Upper lobe of left lung (tissue), 6 donors: ENCODE data around the gene SRD5A1. TPM values are rescaled to one million over a fixed set of nuclear protein-coding genes. Genes with fewer than 3 reads are reported as not detected.

ENCODE experiments used
- ATAC-seq, 2 donors: fragments of 200-7000 bp; cut with Tn5 transposase; one replicate each; pipeline ENCODE4 v1.9.1; 2022; ENCODE audit warnings: mild to moderate bottlenecking in 2 of 2, moderate library complexity in 2 of 2; ENCODE audit not compliant: low FRiP score in 2 of 2
- DNase-seq, 2 donors: peaks; one replicate each; pipeline ENCODE4 v3.0.0-alpha.2; 2019 to 2020
- H3K27ac ChIP-seq, 4 donors: fragments of 200-600 bp; sonication (generic); one replicate each; pipeline ENCODE4 v1.5.1; 2016 to 2019
- H3K27me3 ChIP-seq, 4 donors: fragments of 200-600 bp; sonication (generic); one replicate each; pipeline ENCODE4 v1.5.1; 2017 to 2019
- H3K36me3 ChIP-seq, 4 donors: fragments of 200-600 bp; sonication (generic); one replicate each; pipeline ENCODE4 v1.5.1; 2016 to 2019
- H3K4me1 ChIP-seq, 4 donors: fragments of 200-600 bp; sonication (generic); one replicate each; pipeline ENCODE4 v1.5.1; 2018 to 2019
- H3K4me3 ChIP-seq, 4 donors: fragments of 200-600 bp; sonication (generic); one replicate each; pipeline ENCODE4 v1.5.1; 2017 to 2019; ENCODE audit warnings: mild to moderate bottlenecking in 2 of 4, moderate library complexity in 1 of 4
- H3K9me3 ChIP-seq, 4 donors: fragments of 200-600 bp; sonication (generic); one replicate each; pipeline ENCODE4 v1.5.1; 2018 to 2019
- CTCF ChIP-seq, 6 experiments: fragments of 450-650 bp in 4 of 6; fragments of 200-600 bp in 2 of 6; sonication (generic) in 2 of 6; IDR thresholded peaks; one replicate each; pipeline ENCODE4 v1.5.1; 2016 to 2019; ENCODE audit warnings: antibody characterized with exemption in 6 of 6
- EP300 ChIP-seq, 4 donors: sonication (generic); formaldehyde crosslinking; IDR thresholded peaks; one replicate each; pipeline ENCODE4 v1.5.1; 2017; ENCODE audit warnings: antibody characterized with exemption in 4 of 4, control low read depth in 2 of 4
- POLR2A ChIP-seq, 4 donors: fragments of 450-650 bp; IDR thresholded peaks; one replicate each; pipeline ENCODE4 v1.5.1; 2016 to 2017; ENCODE audit warnings: antibody characterized with exemption in 4 of 4, mild to moderate bottlenecking in 2 of 4
- POLR2AphosphoS5 ChIP-seq, 2 donors: sonication (generic); formaldehyde crosslinking; IDR thresholded peaks; one replicate each; pipeline ENCODE4 v1.5.1; 2017; ENCODE audit warnings: antibody characterized with exemption in 2 of 2
- WGBS, 2 donors: methylation state at CpG; one replicate each; pipeline ENCODE4 v1.1.5; 2017 to 2018; 5-methylcytosine and 5-hydroxymethylcytosine counted together
- total RNA-seq, 6 donors: library from RNA; depleted of rRNA in 4 of 6; stranded (reverse); fragments of >200 nt in 4 of 6; gene quantifications; one replicate each; pipeline versions ENCODE4 v1.1.0 to v1.2.1, GENCODE V29; 2016 to 2021
- donor health status: DM: no; HTN: no; CAD: no; lungs with moderate emphysema.
- donor health status: DM: no; HTN: yes; CAD: no; lungs with severe emphysema.

SRD5A1 gene
- total RNA-seq, 6 donors from 2014 or later = 3.1 to 10.8 (median 8.8) TPM

- WGBS, 2 donors = 81 to 96% methylated on average over 6 of the region's 6 CpGs
- no peak for DNase-seq
These were observed 18.8 kb downstream of the SRD5A1 start for GRCh38 chr5:6652025-6652424.

GRCh38 chr5:6655432-6655831 is 22.2 kb downstream of the SRD5A1 start:
- no peak for ATAC-seq
- Histone ChIP-seq H3K9me3 (peaks cover 3 to 12% (median 8%) of the 10 kb centered on the region in 4 donors), H3K27ac (no peak overlapping the region), H3K4me1 (no peaks in the 10 kb centered on the region), H3K4me3 (no peak overlapping the region), H3K36me3 (peaks cover 2 to 52% (median 24%) of the 10 kb centered on the region in 4 donors), H3K27me3 (no peaks in the 10 kb centered on the region)
- TF ChIP-seq CTCF (IDR thresholded peaks at IDR 0.05) = no peak
- TF ChIP-seq POLR2A (IDR thresholded peaks at IDR 0.05) = no peak
- no peak for TF ChIP-seq POLR2AphosphoS5 (IDR thresholded peaks at IDR 0.05)
- no peak for TF ChIP-seq EP300 (IDR thresholded peaks at IDR 0.05)
- DNase-seq = no peak
- WGBS, 2 donors = 94 to 96% methylated on average over 8 of the region's 8 CpGs

More at GRCh38 chr5:6652025-6652424, 18.8 kb downstream of the SRD5A1 start:
- no peak overlapping the region for H3K4me3 ChIP-seq
- peaks cover 0 to 35% (median 10%) of the 10 kb centered on the region in 4 donors for H3K36me3 ChIP-seq
- TF ChIP-seq EP300 (IDR thresholded peaks at IDR 0.05) (no peak), POLR2A (IDR thresholded peaks at IDR 0.05) (no peak), POLR2AphosphoS5 (IDR thresholded peaks at IDR 0.05) (no peak), CTCF (IDR thresholded peaks at IDR 0.05) (no peak)
- H3K27me3 ChIP-seq = no peaks in the 10 kb centered on the region
- no peak for ATAC-seq
- H3K4me1 ChIP-seq = no peaks in the 10 kb centered on the region
- H3K27ac ChIP-seq = no peak overlapping the region
- H3K9me3 ChIP-seq = peaks cover 3 to 7% (median 6%) of the 10 kb centered on the region in 4 donors

GRCh38 chr5:6656680-6657079 is 23.4 kb downstream of the SRD5A1 start:
- WGBS, 2 donors = 94 to 97% methylated on average over 5 of the region's 5 CpGs
- ATAC-seq (no peak), DNase-seq (no peak)
- Histone ChIP-seq H3K4me3 (no peak overlapping the region), H3K9me3 (peaks cover 3 to 12% (median 8%) of the 10 kb centered on the region in 4 donors), H3K36me3 (peaks cover 2 to 52% (median 24%) of the 10 kb centered on the region in 4 donors), H3K27me3 (no peaks in the 10 kb centered on the region), H3K27ac (no peak overlapping the region), H3K4me1 (no peaks in the 10 kb centered on the region)
- no peak for TF ChIP-seq POLR2A (IDR thresholded peaks at IDR 0.05)
- no peak for TF ChIP-seq CTCF (IDR thresholded peaks at IDR 0.05)
- no peak for TF ChIP-seq EP300 (IDR thresholded peaks at IDR 0.05)
- TF ChIP-seq POLR2AphosphoS5 (IDR thresholded peaks at IDR 0.05) = no peak

GRCh38 chr5:6659941-6660684 is 26.9 kb downstream of the SRD5A1 start:
- 90 to 94% methylated on average over 12 to 13 of the region's 13 CpGs for WGBS, 2 donors
- Histone ChIP-seq H3K27me3 (no peaks in the 10 kb centered on the region), H3K36me3 (peaks cover 2 to 45% (median 24%) of the 10 kb centered on the region in 4 donors), H3K4me1 (no peaks in the 10 kb centered on the region), H3K27ac (no peak overlapping the region), H3K4me3 (no peak overlapping the region), H3K9me3 (peaks cover 3 to 12% (median 8%) of the 10 kb centered on the region in 4 donors)
- no peak for ATAC-seq
- TF ChIP-seq CTCF (IDR thresholded peaks at IDR 0.05) = no peak
- TF ChIP-seq POLR2A (IDR thresholded peaks at IDR 0.05) = no peak
- no peak for TF ChIP-seq EP300 (IDR thresholded peaks at IDR 0.05)
- no peak for TF ChIP-seq POLR2AphosphoS5 (IDR thresholded peaks at IDR 0.05)
- DNase-seq = no peak
